AG04449 (cell line): ENCODE results near the gene LAGE3.

Experiments used
- CTCF ChIA-PET: fragments of 350-600 bp; formaldehyde crosslinking; extraction: SDS; loops from one replicate; lab custom pipeline; 2021; ENCODE audit warnings: antibody characterized with exemption; lab: Yijun Ruan, JAX
- POLR2A ChIA-PET: fragments of 400-600, 350-600 bp; formaldehyde crosslinking; extraction: SDS; loops from one replicate; lab custom pipeline; 2020; ENCODE audit warnings: antibody characterized with exemption, inconsistent platforms; lab: Yijun Ruan, JAX
- DNase-seq: peaks from one replicate; pipeline ENCODE4 v3.0.0-alpha.2; 2010; ENCODE audit warnings: low read depth, low spot score
- H3K4me3 ChIP-seq: 2 replicates; pipeline ENCODE4 v1.5.1; 2011; ENCODE audit warnings: low read depth, mild to moderate bottlenecking, control low read depth, low read length
- TF ChIP-seq, protein P1 (sequence below): IDR thresholded peaks from one replicate; pipeline ENCODE4 v1.5.1; 2011; ENCODE audit warnings: mild to moderate bottlenecking, moderate library complexity, low read length, control low read depth, inconsistent platforms; ENCODE audit not compliant: insufficient read depth; ENCODE audit errors: missing control alignments

The LAGE3 gene

DNA sequence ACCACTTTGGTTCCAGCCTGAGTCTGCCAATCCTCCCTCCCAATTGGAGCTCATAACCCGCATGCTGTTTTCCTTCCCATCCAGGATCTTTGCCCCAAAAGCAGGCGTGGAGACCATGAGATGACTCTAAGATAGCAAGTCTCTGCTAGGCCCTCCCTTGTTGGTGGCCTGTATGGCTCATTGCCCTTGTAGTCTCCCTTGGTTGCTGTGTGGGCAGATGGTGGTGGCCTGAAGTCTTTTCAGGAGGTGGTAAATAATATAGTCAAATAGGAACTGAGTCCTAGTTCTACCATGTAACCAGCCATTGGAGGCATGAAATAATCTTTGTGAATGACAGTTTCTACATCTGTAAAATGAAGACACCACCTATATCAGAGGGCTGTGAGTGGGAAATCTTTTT, 49.4 kb downstream of the LAGE3 start:
- ChIA-PET CTCF (interaction anchor here (0.9 to 1.2 kb wide), 3 partner anchors 20 to 103 kb away, joined by 3 read pairs; no protein-coding TSS in a partner anchor), POLR2A (no interaction called here)
- TF ChIP-seq, protein P1, sequence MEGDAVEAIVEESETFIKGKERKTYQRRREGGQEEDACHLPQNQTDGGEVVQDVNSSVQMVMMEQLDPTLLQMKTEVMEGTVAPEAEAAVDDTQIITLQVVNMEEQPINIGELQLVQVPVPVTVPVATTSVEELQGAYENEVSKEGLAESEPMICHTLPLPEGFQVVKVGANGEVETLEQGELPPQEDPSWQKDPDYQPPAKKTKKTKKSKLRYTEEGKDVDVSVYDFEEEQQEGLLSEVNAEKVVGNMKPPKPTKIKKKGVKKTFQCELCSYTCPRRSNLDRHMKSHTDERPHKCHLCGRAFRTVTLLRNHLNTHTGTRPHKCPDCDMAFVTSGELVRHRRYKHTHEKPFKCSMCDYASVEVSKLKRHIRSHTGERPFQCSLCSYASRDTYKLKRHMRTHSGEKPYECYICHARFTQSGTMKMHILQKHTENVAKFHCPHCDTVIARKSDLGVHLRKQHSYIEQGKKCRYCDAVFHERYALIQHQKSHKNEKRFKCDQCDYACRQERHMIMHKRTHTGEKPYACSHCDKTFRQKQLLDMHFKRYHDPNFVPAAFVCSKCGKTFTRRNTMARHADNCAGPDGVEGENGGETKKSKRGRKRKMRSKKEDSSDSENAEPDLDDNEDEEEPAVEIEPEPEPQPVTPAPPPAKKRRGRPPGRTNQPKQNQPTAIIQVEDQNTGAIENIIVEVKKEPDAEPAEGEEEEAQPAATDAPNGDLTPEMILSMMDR, result no peak
- DNase-seq, result no peak
- peak overlapping the region; percentile 68 for H3K4me3 ChIP-seq

DNA sequence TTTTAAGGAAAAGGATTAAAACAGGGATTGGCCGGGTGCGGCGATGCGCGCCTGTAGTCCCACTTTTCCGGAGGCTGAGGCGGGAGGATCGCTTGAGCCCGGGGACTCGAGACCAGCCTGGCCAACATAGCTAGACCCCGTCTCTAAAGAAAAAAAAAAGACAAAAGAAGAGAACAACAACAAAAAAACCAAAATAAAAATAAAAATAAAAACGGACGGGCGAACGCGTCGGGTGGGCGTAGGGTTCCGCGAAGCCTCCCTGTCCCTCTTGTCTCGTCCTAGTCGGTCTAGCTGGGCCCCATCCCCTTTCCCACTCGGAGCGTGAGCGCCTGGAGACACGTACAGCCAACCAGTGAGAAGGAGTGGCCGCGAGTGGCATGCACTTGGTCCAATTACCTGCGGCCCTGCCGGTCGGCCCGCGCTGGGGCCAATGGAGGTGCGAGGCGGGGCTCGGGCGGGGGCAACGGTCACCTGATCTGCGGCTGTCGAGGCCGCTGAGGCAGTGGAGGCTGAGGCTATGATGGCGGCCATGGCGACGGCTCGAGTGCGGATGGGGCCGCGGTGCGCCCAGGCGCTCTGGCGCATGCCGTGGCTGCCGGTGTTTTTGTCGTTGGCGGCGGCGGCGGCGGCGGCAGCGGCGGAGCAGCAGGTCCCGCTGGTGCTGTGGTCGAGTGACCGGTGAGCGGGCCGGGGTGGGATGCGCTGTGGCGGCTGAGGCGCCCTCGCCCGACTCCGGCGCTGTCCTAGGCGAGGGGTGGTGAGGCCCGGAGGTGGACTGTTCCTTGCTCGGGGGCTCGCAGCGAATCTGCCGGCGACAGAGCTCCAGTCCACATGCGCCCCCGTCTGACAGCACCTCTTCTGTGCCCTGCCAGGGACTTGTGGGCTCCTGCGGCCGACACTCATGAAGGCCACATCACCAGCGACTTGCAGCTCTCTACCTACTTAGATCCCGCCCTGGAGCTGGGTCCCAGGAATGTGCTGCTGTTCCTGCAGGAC, 50.6 kb downstream of the LAGE3 start, which contains the start of gene ATP6AP1:
ATP6AP1 (plus strand) TSS at position 502 of the 996 bp plus-strand sequence; CDS start at position 518, 16 bp downstream.
- DNase-seq, result peak; percentile 41
- ChIA-PET CTCF (interaction anchor here (0.7 to 1.2 kb wide), 4 partner anchors 18 to 108 kb away, joined by 3 read pairs; no protein-coding TSS in a partner anchor), POLR2A (interaction anchor here (0.8 kb wide), 1 partner anchor 31 kb away, joined by 5 read pairs; the partner anchor contains the start of gene RPL10)
- peak within 1 kb of the TSS; percentile 68 for H3K4me3 ChIP-seq
- TF ChIP-seq, protein P1, result no peak
